Urinary bladder (tissue), 4 donors: ENCODE results near the gene KLK13. TPM values are rescaled to one million over a fixed set of nuclear protein-coding genes. Genes with fewer than 3 reads are reported as not detected.

ENCODE experiments used
- DNase-seq: peaks from one replicate; pipeline ENCODE4 v3.0.0-alpha.2; 2015; ENCODE audit errors: extremely low spot score
- H3K27ac ChIP-seq: one replicate; pipeline ENCODE4 v1.5.1; 2013; ENCODE audit warnings: low read depth, mild to moderate bottlenecking, moderate library complexity
- H3K36me3 ChIP-seq: one replicate; pipeline ENCODE4 v1.6.1; 2013; ENCODE audit warnings: mild to moderate bottlenecking, moderate library complexity; ENCODE audit not compliant: insufficient read depth
- H3K4me1 ChIP-seq: one replicate; pipeline ENCODE4 v1.6.1; 2013; ENCODE audit warnings: mild to moderate bottlenecking, moderate library complexity; ENCODE audit not compliant: insufficient read depth
- H3K4me3 ChIP-seq: one replicate; pipeline ENCODE4 v1.5.1; 2013; ENCODE audit warnings: low read depth, low read length
- WGBS: extraction: QIAGEN DNeasy Blood & Tissue Kit; methylation state at CpG from one replicate; pipeline ENCODE4 v1.1.7; 2013; 5-methylcytosine and 5-hydroxymethylcytosine counted together
- polyA plus RNA-seq: library from polyadenylated mRNA; stranded (reverse); fragments of 200-250 nt; gene quantifications from one replicate; pipeline ENCODE4 v1.2.3, GENCODE V29; 2013
- total RNA-seq: library from RNA; depleted of rRNA; stranded (reverse); fragments of >200 nt; gene quantifications from one replicate; pipeline ENCODE4 v1.2.3, GENCODE V29; 2014
- donor health status: healthy with polysubstance abuse.
- donor health status: healthy.

Gene KLK13
- total and polyA plus RNA-seq, 2 donors: 0.20 TPM; not detected in 1

DNA sequence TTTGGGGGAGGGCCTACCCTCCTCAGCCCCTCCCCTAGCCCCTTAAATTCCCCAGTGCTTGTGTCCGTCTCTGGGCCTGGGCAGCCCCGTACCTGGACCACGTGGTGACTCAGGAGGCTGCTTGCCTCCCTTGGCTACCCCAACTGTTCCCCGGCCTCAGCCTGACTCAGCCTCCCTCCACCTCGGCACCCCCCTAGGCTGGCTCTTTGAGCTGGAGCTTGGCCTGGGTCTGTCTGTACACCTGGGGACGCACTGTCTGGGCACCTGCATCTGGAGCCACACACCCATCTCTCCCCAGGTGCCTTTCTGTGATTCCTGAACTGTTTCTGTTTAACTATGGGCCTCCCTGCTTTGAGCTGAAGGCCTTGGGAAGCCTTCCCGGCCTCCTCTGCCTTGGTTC lies 19.6 kb upstream of the KLK13 start:
- DNase-seq: no peak
- WGBS: 72% methylated on average over 7 of the region's 7 CpGs
- Histone ChIP-seq H3K4me3 (no peak overlapping the region), H3K36me3 (no peaks in the 10 kb centered on the region), H3K27ac (no peak overlapping the region), H3K4me1 (no peaks in the 10 kb centered on the region)

DNA sequence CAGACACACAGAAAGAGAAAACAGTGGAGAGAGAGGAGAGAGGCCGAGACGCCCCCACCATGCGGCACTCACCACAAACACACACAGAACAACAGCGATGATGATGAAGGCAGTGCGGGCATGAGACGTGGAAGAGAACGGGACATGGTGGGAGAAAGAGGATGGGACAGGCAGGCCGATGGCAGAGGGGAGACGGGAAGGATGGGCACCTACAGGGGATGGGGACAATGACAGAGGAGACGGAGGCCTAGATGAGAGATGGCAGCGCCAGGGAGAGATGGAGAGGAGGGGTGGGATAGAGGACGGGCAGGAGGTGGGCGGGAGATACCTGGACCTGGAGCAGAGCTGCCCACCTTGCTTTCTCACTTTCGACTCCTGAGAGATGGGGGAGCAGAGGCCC lies 18.9 kb upstream of the KLK13 start:
- Histone ChIP-seq H3K4me3 (no peak overlapping the region), H3K27ac (no peak overlapping the region), H3K4me1 (no peaks in the 10 kb centered on the region), H3K36me3 (no peaks in the 10 kb centered on the region)
- no peak for DNase-seq
- 75% methylated on average over 14 of the region's 14 CpGs for WGBS

DNA sequence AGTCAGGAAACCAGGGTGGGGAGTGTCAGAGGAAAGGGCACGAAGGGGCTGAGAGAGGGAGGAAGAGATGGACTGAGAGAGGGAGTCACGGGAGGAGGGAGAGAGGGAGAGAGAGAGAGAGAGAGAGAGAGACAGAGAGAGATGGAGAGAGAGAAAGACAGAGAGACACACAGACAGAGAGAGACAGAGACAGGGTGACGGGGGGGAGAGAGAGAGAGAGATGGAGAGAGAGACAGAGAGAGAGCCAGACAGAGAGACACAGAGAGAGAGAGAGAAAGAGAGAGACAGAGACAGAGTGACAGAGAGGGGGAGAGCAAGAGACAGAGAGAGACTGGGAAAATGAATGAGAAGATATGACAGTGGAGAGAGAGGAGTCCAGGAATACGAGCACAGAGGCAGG lies 18.3 kb upstream of the KLK13 start:
- H3K27ac ChIP-seq: no peak overlapping the region
- WGBS: 30% methylated on average over 4 of the region's 4 CpGs
- DNase-seq: no peak
- H3K4me1 ChIP-seq: no peaks in the 10 kb centered on the region
- no peaks in the 10 kb centered on the region for H3K36me3 ChIP-seq
- no peak overlapping the region for H3K4me3 ChIP-seq

DNA sequence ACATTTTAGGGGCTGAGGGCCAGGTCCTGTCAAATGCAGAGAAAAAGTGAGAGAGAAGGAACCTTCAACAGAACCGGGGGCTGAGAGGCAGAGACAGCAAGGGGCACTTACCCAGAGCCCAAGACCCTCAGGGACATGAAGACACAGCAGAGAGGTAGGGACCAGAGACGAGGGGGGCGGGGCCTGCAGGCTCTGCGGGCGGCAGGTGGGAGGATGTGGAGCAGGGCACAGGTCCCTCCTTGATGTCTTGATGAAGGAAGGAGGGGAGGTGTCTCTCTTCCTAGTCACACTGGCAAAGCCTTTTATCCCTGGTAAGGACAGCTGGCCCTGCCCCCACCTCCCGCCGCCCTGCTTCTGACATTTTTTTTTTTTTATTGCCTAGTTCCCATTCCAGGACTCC lies 17.7 kb upstream of the KLK13 start, which contains the start of gene KLK14:
Gene KLK14 (minus strand): TSS at position 277 of the 400 bp plus-strand sequence. CDS start 273 bp downstream, at position 4.
- H3K36me3 ChIP-seq: no peaks in the 10 kb centered on the region
- H3K27ac ChIP-seq: no peak within 1 kb of the TSS
- H3K4me3 ChIP-seq: no peak within 1 kb of the TSS
- DNase-seq: no peak
- 22% methylated on average over 7 of the region's 7 CpGs for whole genome bisulfite sequencing
- H3K4me1 ChIP-seq: no peaks in the 10 kb centered on the region

- DNase-seq: no peak
- WGBS: 85% methylated on average over 14 of the region's 14 CpGs
- Histone ChIP-seq H3K4me1 (no peaks in the 10 kb centered on the region), H3K4me3 (no peak overlapping the region), H3K27ac (no peak overlapping the region), H3K36me3 (no peaks in the 10 kb centered on the region)
These were observed 16.6 kb upstream of the KLK13 start for GRCh38 chr19:51081476-51081875.

GRCh38 chr19:51079481-51080110 lies 14.7 kb upstream of the KLK13 start:
- Histone ChIP-seq H3K27ac (no peak overlapping the region), H3K36me3 (no peaks in the 10 kb centered on the region), H3K4me3 (no peak overlapping the region), H3K4me1 (no peaks in the 10 kb centered on the region)
- 75% methylated on average over 27 of the region's 27 CpGs for WGBS
- no peak for DNase-seq

DNA sequence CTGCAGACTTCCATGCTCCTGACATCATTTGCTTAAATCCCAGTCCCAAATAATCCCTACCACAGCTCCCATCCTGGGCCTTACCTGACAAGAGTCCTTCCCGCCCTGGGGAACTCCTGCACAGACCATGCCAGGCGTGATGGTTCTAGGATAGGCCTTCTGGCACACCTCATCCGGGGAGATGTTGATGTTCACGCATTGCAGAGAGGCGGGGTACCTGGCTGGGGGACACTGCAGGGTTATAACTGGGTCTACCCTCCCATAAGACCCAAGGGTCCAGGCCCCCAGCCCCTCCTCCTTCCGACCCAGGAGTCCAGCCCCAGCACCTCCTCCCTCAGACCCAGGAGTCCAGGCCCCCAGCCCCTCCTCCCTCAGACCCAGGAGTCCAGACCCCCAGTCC lies 13.8 kb upstream of the KLK13 start:
- no peak overlapping the region for H3K27ac ChIP-seq
- no peak for DNase-seq
- no peaks in the 10 kb centered on the region for H3K36me3 ChIP-seq
- no peak overlapping the region for H3K4me3 ChIP-seq
- WGBS: 88% methylated on average over 6 of the region's 6 CpGs
- H3K4me1 ChIP-seq: no peaks in the 10 kb centered on the region

DNA sequence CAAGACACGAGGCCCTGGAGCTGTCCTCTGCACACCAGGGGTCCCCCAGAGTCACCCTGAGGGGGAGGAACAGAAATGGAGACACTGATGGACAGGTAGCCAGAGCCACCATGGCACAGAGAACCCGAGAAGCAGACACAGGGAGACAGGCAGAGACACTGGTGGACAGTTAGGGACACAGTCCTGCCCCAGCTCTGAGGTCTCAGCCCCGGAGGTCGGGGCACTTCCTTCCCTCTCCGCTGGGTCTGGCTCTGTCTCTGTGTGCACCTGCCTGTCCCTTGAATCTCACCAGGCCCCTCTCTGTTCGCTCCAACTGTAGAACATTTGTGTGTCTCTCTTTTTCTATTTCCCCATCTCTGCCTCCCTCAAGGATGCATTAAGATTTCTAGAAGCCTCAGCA lies 13.2 kb upstream of the KLK13 start:
- DNase-seq: no peak
- 71% methylated on average over 6 of the region's 6 CpGs for WGBS
- Histone ChIP-seq H3K27ac (no peak overlapping the region), H3K36me3 (no peaks in the 10 kb centered on the region), H3K4me3 (no peak overlapping the region), H3K4me1 (no peaks in the 10 kb centered on the region)

GRCh38 chr19:51076631-51077213 lies 11.8 kb upstream of the KLK13 start:
- Histone ChIP-seq H3K36me3 (no peaks in the 10 kb centered on the region), H3K4me3 (no peak overlapping the region), H3K27ac (no peak overlapping the region), H3K4me1 (no peaks in the 10 kb centered on the region)
- 78% methylated on average over 14 of the region's 14 CpGs for WGBS
- DNase-seq: no peak

DNA sequence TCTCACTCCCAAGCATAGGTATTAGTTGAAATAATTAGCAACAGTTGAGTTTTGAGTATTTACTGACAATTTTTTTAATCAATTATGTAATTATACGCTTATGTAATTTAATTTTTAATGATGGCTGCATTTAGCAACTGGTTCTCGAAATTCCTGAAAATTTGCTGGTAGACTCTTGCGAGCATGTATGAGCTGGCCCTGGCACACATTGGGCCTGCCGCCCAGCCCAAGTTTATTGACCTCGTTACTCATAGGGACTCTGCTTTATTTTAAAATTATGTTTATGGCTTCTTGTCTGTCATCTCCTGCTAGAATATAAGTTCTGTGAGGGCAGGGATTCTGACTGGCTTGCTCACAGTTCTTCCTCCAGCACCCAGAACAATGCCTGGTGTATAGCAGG lies 11.1 kb upstream of the KLK13 start:
- H3K4me1 ChIP-seq: no peaks in the 10 kb centered on the region
- 78% methylated on average over 5 of the region's 5 CpGs for WGBS

DNA sequence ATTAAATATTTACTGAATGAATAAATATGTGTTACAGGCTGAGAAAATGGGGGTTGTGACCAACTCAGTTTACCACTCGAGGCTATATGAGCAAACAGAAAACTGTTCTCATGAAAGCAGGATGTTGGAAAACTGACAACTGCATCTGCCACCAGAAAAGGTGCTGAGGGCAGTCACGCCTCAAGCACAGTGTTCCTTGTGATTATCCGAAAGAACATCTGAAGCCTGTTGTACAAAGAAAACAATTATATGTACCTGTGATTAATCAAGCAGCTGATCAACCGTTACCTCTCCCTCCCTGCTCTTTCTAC lies 6.2 kb upstream of the KLK13 start:
- Histone ChIP-seq H3K27ac (no peak overlapping the region), H3K4me3 (no peak overlapping the region), H3K4me1 (no peaks in the 10 kb centered on the region), H3K36me3 (no peaks in the 10 kb centered on the region)
- DNase-seq: no peak
- WGBS: 64% methylated on average over 4 of the region's 4 CpGs

More for the DNA sequence above, 11.1 kb upstream of the KLK13 start:
- no peak overlapping the region for H3K4me3 ChIP-seq
- DNase-seq: no peak
- H3K36me3 ChIP-seq: no peaks in the 10 kb centered on the region
- H3K27ac ChIP-seq: no peak overlapping the region

DNA sequence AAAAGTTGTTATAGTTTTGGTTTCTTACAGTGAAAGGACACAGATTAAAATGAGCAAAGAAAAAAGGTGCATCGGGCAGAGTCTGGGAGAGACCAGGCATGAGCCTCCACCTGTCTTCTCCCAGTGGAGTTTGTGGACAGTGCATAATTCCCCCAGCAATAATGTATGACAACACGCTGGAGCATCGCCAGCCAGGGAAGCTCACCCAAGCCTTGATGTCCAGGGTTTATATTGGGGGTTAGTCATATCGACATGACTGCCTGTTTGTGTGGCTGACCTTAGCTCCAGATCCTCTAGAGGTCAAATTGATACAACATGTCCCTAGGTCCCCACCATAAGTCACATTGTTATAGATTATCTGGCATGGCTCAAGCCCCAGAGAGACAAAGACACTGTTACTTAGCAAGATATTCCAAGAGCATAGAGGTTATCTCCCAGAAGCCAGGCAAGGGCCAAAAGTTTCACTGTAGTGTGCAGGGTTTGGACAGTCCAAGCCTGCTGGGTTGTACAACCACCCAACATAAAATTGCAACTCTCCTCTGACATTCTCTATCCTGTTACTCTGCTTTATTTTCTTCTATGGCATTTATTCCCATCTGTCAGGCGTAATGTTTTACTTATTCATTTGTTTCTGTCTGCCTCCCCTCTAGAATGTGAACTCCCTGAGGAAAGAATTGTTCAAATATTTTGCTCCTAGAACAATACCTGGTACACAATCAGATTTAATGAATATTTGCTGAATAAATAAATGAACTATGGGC lies 5.6 kb upstream of the KLK13 start:
- no peak overlapping the region for H3K4me3 ChIP-seq
- no peaks in the 10 kb centered on the region for H3K4me1 ChIP-seq
- H3K36me3 ChIP-seq: no peaks in the 10 kb centered on the region
- WGBS: 79% methylated on average over 5 of the region's 5 CpGs
- no peak for DNase-seq
- H3K27ac ChIP-seq: no peak overlapping the region

DNA sequence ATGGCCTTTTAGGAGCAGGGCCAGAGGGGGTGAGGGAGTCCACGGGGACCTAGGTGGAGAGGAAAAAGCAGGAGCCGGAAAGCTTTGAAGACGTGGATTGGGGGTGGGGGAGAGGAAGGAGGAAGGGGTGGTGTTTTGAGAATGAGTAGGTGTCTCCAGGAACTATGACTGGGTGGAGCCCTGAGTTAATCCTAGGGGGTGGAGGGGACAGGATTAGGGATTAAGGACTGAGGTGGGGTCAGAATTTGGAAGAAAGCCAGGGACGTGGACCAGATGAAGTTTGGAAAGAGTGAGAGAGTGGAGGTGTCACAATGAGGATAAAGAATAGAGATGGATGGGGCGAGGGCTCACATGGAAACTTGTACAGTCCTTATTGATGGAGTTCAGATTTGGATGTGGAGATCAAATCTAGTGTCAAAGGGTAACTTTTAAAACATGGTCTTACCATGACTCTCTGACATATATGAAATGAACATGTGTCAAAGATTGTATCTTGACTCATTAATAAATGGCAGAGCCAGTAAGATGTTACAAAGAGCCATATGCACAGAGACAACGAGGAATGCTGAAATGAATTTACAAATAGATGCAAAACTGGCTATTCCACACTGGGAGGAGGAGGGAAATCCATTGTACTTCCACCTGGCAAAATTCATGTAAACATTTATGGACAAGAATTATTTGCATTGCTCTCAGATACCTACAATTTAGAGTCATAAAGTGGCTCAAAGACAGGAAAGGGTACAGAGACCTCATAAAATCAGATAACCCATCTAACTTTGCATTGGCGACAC lies 1.7 kb upstream of the KLK13 start:
- DNase-seq: no peak
- Histone ChIP-seq H3K36me3 (no peaks in the 10 kb centered on the region), H3K4me1 (no peaks in the 10 kb centered on the region), H3K27ac (no peak overlapping the region), H3K4me3 (no peak overlapping the region)
- WGBS: 67% methylated on average over 7 of the region's 7 CpGs
